NCI-H748 treated with DMSO at 0.1 percent for 48 hours (cell line): Measurements from ENCODE around the gene SLC35B2.
A peak's percentile ranks its signal among the peaks of the same experiment; 100 is the strongest.

Experiments used
- DNase-seq: peaks from one replicate; lab custom pipeline; 2025; lab: John Stamatoyannopoulos, UW

Gene SLC35B2, protein sequence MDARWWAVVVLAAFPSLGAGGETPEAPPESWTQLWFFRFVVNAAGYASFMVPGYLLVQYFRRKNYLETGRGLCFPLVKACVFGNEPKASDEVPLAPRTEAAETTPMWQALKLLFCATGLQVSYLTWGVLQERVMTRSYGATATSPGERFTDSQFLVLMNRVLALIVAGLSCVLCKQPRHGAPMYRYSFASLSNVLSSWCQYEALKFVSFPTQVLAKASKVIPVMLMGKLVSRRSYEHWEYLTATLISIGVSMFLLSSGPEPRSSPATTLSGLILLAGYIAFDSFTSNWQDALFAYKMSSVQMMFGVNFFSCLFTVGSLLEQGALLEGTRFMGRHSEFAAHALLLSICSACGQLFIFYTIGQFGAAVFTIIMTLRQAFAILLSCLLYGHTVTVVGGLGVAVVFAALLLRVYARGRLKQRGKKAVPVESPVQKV

GRCh38 chr6:44257025-44257752, at the start of gene SLC35B2:
Gene SLC35B2, minus strand, starts transcription at chr6:44257528. Its CDS starts 118 bp downstream, at chr6:44257410.
- DNase-seq: peak; percentile 84

DNA sequence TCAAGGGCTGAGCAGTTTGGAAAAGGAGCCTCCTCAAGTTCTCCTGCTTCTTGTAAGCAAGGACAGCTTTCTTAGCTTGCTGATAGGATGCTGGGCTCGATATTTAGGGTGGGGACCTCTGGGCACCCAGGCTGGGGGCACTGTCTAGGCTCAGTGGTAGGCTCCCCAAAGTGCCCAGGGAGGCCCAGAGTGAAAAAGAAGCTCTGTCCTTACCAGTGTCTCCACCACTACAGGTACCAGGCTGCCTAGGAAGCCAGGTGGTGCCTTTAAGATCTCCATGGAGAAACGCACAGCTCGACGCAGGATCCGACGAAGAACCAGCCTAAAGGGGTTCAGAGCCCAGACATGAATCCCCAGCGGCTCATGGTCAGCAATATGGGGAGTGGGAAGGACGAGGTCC, 49.4 kb upstream of the SLC35B2 start:
- no peak for DNase-seq

DNA sequence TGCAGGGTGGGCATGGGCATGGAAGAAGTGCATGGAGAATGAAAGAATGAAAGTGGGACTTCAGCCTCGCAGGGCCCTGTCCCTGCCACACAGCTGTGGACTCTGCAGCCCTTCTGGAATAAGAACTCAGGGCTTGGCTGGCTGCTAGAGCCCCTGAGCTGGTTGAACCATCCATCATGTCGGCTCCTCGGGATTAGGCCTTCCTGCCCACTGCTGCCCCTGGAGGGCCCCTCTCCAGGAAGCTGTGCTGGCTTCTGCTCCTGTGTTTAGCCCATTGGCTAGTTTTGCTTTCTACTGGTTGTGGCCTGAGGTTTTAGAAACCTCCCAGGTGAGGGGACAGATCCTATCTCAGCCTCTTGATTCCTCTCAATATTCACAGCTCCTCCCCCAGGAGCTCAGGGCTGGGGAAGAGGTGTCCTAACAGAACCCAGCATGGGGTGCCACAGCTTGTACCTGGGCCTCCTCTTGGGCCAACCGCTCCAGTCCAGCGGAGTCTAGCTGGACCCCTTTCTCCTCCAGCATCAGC, 47.9 kb upstream of the SLC35B2 start:
- no peak for DNase-seq

GRCh38 chr6:44304282-44305199, 47.2 kb upstream of the SLC35B2 start:
- no peak for DNase-seq

GRCh38 chr6:44303842-44304241, 46.5 kb upstream of the SLC35B2 start:
- no peak for DNase-seq

GRCh38 chr6:44302856-44303255, 45.5 kb upstream of the SLC35B2 start:
- no peak for DNase-seq

GRCh38 chr6:44301782-44302564, 44.6 kb upstream of the SLC35B2 start:
- no peak for DNase-seq

- no peak for DNase-seq
Measured at GRCh38 chr6:44301106-44301505, 43.8 kb upstream of the SLC35B2 start.

DNA sequence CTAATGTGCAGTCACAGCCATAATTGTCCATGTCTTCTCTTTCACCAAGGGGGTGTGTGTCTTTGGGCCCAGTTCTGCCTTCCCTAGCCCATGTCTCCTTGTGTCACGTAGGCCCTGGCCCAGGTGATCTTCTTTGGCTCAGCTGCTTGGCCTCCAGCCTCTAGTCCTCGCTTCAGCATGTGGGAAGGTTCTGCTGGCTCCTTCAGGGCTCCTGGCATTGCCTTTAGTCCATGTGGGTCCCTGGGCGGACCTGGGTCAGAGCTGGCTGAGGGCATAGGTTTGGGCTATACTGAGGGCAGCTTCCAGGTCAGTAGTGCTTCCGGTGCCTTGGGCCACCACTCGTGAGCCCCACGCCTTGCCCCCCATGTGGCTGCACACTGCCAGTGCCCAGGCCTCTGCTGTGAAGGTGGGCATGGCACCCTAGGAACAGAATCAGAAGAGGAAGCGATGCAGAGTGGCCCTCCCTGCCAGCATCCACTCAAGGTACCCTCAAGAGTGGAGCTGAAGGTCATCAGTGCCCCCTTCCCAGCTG, 43.0 kb upstream of the SLC35B2 start:
- DNase-seq: no peak

- no peak for DNase-seq
Measured at GRCh38 chr6:44298864-44299263, 41.5 kb upstream of the SLC35B2 start.

GRCh38 chr6:44298055-44298803, 40.9 kb upstream of the SLC35B2 start:
- no peak for DNase-seq

DNA sequence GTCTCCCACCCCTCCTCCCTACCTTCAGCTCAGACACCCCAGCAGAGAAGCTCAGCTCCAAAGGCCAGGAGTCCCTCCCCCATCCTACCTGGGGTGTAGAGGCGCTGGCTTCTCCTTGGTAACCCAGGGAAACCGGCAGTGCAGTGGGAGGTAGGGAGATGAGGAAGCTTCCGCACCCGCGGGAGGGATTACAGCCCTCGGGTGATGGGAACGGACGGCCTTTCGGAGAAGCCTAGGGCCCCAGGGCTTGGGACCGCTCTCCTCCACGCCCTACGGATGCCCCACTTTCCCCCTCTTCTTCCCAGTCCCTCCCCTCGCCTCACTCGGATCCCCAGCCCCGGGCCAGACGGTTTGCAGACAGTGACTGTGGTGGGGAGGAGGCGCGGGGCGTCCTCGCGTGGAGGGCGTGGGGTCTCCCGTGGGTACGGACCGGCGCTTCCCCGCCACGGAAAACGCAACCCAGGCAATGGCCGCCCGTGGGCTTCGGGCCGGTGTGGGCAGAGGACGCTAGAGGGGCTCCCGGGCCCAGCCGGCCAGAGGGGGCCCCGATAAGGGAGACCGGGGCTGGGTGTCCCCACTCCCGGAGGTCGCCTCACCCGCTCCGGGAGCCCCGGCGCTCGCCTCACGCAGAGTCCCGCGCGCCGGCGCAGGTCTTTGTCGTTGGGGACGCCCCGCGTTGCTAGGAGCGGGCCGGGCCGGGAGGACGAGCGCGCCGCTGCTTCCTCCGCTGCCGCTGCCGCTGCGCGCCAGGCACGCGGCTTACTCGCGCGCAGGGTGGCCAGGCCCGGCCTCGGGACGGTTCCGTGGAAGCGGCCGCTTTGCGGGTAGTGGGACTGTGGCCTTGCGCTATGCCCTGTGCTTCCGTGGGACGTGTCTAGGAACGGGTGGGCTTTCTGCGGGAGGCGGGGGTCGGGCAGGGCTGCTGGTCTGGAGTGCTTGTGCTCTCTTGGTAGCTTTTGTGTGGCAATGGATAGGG, 40.0 kb upstream of the SLC35B2 start:
- peak; percentile 43 for DNase-seq

GRCh38 chr6:44294832-44295791, 37.8 kb upstream of the SLC35B2 start:
- no peak for DNase-seq

GRCh38 chr6:44292661-44293365, 35.5 kb upstream of the SLC35B2 start:
- DNase-seq: no peak

DNA sequence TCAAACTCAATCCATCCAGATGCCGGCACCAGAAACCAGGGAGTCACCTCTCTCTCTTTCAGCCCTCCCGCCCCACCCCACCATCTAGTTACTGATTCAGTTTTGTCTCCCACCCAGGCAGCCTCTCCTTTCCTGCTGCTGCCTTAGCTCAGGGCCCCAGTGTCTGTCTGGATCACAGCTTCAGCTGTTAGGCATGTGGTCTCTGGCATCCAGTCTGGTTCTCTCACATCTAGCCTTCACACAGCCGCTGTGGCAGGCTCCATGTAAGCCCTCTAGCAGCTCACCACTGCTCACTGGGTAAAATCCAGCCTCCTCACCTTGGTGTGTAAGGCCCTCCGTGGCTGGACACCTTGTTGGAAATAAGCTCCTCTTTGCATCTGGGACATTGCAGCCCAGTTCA, 34.5 kb upstream of the SLC35B2 start:
- DNase-seq: no peak

DNA sequence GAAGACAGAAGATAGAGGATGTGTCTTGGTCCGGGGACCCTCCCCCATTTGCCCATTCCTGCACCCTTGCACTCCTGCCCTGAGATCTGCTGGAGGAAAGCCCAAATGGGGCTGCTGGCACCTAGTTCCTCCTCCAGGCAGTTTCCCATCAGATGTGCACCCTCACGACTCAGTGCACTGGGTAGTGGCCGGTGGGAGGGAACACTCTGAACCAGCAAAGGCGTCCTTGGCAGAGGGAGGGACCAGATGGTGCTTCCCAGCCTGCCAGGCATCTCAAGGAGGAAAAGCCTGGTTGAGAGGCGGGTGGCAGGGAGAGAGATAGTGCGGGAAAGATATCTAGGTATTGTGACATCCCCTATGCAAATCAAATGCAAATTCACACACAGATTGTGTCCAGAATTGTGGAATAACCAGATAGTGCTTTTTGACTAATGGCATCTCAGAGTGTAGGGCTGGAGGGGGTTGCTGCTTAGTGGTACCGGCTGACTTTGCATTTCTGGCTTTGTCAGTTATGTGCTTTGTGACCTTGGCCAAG, 32.5 kb upstream of the SLC35B2 start:
- DNase-seq: no peak

- DNase-seq: no peak
Measured at GRCh38 chr6:44286747-44287146, 29.4 kb upstream of the SLC35B2 start.
